Smooth muscle cell of the brain vasculature (primary cell): ENCODE measurements around the gene PIP5K1B.
"Not testable (repeated sequence)": the region's sequence is repeated elsewhere in the genome, so short reads cannot be mapped to it uniquely, and the experiment has no call there.

Experiments
- DNase-seq: peaks from one replicate; pipeline ENCODE4 v3.0.0-alpha.2; 2012; ENCODE audit warnings: low read depth, low spot score

The PIP5K1B gene, protein sequence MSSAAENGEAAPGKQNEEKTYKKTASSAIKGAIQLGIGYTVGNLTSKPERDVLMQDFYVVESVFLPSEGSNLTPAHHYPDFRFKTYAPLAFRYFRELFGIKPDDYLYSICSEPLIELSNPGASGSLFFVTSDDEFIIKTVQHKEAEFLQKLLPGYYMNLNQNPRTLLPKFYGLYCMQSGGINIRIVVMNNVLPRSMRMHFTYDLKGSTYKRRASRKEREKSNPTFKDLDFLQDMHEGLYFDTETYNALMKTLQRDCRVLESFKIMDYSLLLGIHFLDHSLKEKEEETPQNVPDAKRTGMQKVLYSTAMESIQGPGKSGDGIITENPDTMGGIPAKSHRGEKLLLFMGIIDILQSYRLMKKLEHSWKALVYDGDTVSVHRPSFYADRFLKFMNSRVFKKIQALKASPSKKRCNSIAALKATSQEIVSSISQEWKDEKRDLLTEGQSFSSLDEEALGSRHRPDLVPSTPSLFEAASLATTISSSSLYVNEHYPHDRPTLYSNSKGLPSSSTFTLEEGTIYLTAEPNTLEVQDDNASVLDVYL

DNA sequence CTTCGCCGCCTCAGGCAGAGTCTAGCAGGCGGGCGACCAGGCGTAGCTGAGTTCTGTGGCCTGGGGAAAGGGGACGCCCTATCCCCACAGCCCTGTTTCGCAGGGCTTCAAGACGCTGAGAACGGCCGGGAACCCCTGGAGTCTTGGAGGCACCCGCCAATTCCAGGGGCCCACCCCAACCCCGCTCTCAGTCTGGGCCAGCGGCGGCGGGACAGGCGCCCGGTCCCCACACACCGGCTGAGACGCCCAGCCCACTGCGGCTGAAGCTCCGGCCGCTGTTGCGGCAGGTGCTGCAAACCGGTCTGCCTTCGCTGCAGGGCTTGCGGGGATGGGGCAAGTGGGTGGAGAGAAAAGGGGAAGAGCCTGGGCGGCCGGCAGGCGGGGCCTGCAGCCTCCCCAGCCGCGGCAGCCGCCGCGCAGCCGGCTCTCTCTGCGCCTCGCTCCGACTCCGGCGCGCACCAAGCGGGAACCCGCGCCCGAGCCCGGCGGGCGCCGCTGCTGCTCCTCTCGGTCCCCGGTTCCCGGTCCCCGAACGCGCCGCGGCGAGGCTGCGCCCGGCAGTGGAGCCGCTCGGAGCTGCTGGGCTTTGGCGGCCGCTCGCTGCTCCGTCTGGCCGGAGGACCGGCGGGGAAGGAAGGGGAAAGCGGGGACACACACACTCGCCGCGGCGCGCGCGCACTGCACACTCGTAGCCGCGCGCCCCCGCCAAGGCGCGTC lies at the start of gene PIP5K1B:
TSS of gene PIP5K1B (plus strand) at position 427 of the 717 bp plus-strand sequence. CDS start 117,375 bp downstream, outside the sequence.
- no peak for DNase-seq

DNA sequence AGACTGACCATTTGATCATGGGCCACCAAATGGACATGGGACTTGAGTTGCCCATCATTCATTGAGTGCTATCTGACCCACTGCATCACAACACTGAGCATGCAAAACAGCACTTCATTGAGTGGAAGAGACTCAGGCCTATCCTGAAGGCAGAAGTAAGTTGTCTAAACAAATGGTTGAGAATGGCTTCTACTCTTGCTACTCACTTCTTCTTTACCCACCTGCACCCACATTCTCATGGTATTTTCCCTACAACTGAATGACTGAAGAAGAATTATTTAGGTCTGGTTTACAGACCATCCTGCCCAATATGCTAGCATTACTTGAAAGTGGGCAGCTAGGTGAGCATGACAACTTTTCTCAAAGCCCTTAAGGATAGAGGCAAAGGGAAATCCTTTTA lies 41.0 kb upstream of the PIP5K1B start:
- DNase-seq, result no peak

DNA sequence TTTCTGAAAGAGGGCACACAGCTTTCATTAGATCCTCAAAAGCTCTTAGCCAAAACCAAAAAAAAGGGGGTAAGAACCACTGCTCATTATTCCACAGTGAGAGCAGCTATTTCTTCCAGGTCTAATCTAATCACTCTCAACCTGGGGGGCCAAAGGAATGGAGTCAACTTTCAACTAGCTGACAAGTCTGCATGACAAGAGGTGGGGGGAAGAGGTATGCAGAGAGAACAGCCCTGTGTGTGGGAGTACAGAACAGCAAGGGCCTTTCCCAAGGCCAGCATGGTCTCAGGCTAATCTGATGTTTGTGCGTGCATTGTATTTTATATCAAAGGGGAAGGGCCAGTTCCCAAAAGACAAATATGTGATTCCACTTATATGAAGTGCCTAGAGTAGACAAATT lies 36.9 kb upstream of the PIP5K1B start:
- DNase-seq, result no peak

DNA sequence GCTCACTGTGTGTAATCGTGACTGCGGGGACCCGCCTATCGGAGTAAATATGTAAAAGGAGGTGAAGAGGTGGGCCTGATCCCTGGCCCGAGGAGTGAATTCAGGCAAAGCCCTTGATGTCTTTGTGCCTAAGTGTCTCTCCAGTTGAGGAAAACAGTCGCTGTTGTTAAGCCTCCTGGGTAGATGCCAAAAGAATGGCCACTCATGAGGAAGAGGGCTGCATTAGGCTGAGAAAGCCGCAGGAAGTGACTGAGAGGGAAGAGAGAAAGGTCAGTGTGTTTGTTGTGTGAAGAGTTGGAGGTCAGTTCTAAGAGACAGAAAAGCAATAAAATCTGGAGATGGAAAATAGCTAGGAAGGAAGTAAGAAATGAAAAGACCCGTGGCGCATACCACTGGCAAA lies 35.8 kb upstream of the PIP5K1B start:
- no peak for DNase-seq

DNA sequence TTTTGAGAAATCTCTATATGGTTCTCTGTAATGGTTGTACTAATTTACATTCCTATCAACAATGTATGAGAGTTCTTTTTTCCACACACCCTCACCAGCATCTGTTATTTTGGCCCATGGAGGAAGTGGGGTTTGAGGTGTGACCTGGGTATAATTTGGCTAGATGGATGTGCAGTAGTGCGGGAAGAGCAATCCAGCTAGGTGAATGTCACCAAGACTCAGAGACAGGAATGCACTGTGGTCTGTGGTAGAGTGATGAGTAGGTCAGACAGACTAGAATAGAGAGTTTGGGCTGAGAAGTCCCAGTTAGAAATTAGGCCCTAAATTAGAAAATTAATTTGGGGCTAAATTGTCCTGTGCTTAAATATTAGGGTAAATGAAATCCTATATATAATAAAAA lies 32.8 kb upstream of the PIP5K1B start:
- no peak for DNase-seq

DNA sequence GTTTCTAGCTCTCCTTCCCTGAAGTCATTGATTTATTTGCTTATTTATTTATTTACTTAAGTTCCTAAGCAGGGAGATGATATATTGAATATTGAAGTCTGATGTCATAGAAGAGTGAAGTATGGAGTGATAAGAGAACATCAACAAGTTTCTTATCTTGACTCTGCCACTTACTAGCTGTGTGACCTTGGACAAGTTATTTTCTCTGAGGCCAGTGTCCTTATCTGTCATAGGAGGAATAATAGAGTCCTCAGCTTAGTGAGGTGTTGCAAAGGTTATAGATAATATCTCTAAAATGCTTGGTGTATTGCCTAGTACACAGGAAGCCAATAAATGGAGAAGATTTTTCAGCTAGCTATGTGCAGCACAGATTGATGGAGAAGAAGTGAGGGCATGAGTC lies 32.4 kb upstream of the PIP5K1B start:
- DNase-seq, result no peak

DNA sequence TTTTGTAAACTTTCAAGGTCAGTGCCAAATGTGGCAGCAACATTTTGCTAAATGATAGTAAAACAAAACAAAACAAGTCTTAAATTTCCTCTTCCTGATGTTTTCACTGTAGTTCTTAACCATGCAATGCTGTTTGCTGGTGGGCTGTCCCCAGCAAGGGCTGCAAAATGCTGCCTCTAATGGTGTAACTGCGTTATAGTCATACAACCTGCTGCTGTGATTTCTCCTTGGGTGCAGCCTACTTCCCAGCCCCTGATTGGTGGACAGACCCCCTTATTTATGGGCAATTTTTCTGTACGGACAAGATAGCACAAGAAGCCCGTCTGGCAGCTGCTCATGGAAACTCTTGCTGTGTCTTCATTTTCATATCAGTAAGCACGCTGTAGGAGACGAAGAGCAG lies 26.6 kb upstream of the PIP5K1B start:
- DNase-seq, result no peak

DNA sequence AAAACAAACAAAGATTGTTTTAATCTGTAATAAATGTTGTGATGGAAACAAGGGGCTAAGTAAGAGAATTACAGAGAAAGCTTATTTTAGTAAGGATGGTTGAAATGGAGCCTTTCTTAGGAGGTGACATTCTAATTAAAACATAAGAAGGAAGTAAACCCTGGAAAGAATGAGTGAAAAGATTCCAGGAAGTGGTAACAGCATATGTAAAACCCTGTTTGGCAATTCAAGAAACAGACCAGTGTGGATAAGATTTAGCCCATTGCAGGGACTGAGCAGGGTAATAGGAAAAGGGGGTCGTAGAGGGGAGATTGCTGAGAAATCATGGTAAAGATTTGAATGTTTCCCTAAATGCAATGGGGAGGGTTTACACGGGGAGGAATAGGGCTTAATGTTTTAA lies 21.6 kb upstream of the PIP5K1B start:
- no peak for DNase-seq

DNA sequence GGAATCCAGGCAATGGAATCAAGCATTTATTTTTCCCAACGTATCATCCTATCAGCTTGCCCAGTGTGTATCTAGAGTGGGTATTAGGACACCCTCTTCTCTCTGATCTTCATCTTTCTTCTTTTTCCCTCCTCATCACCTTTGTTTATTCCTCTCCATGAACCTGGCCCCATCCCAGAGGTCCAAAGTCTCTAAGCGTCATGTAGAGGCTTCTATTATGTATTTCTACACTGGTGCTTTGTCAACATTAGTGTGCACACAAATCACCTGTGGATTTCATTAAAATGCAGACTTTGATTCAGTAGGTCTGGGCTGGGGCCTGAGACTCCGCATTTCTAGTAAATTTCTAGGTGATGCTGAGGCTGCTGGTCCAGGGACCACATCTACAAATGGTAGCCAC lies 19.8 kb upstream of the PIP5K1B start:
- DNase-seq, result no peak

DNA sequence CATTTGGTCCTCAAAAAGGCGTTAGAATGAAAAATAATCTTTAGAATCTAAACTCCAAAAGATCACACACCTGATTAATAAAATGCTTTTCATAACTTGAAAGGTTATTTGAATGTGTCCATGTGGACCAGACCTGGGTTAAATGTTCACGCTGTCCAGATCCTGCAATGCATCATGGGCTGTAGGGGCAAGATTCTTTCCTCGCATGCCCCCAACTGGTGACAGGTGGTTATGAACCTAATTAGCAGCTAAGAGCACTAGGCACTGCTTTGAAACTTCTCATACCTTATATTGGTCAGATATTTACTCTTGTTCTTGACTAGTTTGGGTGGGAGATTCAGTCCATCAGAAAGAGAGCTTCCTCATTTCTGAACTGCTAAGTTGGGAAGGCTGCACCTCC lies 19.3 kb upstream of the PIP5K1B start:
- no peak for DNase-seq

DNA sequence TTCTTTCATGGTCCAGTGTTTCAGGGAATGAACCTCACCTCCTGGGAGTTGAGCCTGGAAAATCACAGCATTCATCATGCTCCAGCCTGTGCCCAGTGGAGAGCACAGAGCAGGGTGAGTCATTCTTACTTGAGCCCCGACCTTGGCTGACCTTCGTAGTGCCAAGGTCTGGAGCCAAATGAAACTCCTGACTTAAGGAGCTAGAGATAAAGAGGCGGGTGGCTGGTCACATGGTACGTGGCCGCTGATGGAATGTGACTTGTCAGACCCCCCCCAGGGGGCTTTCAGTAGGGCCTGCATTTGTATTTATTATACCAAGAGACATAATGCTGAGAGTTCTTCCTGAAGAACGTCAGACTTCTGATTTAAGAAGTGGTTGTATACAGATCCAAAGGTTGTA lies 15.0 kb upstream of the PIP5K1B start:
- no peak for DNase-seq

DNA sequence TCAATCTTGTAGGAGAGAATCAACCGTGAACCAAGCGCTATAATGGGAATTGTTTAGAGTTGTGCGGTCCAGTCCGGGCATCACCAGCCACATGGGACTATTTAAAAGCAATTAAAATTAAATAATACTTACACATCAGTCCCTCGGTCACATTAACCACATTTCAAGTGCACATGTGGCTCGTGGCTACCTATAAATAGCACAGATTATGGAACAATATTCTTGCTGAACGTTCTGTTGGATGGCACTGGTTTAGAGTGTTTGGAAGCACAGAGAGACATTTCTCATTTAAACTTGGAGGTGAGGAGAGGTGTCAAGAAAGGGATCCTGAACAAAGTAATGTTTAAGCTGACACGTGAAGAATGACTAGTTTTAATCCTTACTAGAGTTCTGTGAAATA lies 12.5 kb upstream of the PIP5K1B start:
- no peak for DNase-seq

DNA sequence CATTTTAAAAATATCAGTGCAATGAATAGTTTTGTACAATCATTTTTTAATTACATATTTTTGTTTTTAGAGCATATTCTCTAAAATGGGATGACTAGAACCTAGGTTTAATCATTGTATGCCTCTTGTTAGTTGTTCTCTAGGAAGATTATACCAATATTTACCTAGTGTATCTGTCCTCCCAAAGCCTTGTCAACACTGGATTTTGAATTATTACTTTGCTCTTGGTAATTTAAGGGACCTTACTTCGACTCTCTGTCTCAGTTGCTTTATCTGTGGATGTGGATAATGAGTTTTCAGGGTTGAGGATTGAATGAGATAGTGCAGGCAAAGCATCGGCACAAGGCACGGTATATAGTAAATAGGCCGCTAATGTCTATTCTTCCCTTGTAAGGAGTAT lies 10.9 kb upstream of the PIP5K1B start:
- DNase-seq, result no peak

DNA sequence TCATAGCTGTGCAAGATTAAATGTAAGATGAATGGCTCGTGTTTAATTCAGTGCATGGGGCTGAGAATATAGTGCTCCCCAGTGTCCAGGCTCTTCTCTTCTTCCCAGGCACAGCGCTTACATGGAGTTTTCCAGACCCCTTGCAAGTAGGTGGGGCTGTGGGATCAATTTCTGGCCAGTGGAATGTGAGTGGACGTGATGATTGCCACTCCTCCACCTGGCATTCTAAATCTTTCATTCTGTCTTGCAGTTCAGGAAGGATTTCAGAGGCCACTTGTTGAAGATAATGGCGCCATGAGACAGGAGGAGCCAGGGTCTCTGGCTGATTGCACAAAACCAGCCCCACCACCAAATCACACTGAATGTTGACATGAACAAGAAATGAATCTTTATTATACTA lies 7.2 kb upstream of the PIP5K1B start:
- DNase-seq, result no peak

DNA sequence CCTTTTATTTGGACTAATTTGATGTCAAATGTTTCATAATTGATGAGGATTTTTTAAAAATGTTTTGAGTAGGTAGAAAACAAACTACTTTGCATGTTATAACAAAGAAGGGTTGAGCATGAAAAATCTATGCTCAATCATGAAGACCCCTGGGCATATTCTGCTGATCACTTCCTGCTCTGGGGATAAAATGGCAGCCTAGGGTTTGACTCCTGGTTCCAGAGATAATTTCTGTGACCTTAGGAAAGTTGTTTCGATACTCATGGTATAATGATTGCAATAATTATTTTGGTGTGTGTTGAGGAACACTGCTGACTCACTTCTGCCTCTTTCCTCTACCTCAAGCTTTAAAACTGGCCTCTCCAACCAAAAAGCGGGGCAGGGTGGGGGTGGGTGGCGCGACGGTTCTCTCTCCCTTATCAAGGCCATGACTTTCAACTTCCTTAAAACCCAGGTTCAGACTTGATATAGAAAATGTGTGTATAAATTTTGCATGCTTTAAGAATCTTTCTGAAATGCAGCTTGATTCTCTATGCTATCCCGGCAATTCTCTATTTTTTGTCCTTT lies 6.0 kb upstream of the PIP5K1B start:
- DNase-seq, result no peak

DNA sequence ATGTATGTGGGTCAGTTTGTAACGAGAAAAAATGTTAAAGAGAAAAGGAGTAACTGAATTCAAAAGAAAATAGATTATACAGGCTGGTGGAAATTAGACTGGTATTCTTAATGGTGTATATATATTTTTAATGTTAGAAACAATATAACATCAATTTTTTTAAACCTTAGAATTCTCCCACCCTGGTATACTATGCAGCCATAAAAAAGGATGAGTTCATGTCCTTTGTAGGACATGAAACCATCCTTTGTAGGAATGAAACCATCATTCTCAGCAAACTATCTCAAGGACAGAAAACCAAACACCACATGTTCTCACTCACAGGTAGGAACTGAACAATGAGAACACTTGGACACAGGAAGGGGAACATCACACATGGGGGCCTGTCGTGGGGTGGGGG lies 5.4 kb upstream of the PIP5K1B start:
- not testable (repeated sequence) for DNase-seq

DNA sequence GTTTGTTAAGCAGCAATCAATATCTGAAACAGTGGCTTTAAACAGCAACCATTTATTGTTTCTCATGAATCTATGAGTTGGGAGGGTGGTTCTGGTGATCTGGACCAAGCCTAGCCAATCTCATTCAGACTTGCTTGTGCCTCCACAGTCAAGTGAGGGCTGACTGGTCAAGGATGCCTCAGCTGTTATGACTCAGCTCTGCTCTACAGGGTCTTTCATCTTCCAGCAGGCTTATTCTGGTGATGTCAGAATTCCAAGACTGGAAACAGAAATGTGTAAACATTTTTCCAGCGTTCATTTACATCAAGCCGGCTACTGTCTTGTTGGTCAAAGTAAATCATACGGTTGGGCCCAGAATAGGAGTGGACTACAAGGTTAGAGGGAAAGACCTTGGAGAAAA lies 2.5 kb upstream of the PIP5K1B start:
- DNase-seq, result no peak

DNA sequence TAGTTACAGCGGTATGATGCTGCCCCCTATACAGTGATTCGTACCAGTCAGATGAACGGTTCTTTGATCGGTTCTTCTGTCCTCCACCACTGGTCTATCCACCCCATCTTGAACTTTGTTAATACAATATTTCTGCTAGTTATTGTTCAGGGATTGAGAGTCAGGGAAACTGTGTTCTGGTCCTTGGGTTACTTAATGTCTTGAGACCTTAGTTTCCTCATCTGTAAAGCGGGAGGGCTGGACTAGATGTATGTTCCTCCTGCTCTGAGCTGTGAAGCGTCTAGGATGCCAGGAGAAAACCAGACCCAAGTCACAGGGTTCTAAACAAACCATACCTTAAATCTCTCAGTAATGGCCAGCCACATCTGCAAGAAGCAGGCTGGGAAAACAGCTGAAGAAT lies 1.4 kb upstream of the PIP5K1B start:
- DNase-seq, result no peak

DNA sequence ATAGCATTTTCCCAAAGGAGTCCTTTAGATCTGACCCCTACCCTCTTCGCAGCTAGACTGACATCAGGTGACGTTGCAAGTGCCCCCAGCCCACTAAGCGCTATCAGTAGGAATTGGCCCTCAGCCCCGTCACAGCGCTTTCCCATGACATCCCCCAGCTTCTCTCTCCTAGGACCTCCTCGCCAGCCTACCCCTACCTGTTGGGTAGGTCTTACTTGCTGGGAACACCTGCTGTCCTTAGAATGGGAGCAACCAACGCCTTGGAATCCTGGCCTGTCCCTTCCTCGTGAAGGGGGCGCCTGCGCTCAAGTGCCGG lies 584 bp upstream of the PIP5K1B start:
- DNase-seq, result no peak

DNA sequence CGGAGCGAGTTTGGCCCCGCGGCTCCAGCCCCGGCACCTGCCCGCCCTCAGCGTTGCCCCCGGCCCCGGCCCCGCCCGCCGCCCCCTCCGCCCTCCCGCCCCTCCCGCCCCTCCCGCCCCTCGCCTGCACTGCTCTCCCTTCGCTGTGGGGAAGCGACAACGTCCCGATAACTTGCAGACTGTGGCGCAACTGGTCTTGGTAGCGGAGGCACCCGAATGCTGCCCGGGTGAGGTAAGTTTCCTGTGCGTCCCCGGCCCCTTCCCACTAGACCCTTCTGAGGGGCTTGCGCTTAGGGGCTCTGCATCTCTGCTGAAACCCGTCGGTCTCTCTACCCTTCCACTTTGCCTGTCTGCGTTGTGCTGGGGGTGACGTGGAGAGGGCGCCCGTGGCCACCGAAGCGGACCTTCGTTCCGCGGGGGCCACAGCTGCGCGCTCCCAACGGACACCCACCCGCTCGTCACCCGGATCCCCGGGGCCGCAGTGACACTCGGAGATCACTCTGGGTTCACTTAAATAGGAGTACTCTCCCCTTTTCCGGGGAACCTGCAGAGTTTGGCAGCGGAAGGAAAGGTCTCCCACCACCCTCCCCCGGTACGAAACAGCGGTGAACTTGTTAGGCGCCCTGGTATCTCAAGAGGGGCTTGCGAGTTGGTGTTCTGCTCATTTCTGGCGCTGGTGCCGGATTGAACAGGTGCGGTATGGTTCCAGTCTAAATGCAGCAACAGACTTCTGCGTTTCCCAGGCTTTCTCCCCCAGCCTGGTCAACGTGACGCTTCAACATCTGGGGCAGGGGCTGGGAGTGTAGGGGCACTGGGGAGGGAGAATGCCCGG lies 707 bp downstream of the PIP5K1B start:
- DNase-seq, result no peak

DNA sequence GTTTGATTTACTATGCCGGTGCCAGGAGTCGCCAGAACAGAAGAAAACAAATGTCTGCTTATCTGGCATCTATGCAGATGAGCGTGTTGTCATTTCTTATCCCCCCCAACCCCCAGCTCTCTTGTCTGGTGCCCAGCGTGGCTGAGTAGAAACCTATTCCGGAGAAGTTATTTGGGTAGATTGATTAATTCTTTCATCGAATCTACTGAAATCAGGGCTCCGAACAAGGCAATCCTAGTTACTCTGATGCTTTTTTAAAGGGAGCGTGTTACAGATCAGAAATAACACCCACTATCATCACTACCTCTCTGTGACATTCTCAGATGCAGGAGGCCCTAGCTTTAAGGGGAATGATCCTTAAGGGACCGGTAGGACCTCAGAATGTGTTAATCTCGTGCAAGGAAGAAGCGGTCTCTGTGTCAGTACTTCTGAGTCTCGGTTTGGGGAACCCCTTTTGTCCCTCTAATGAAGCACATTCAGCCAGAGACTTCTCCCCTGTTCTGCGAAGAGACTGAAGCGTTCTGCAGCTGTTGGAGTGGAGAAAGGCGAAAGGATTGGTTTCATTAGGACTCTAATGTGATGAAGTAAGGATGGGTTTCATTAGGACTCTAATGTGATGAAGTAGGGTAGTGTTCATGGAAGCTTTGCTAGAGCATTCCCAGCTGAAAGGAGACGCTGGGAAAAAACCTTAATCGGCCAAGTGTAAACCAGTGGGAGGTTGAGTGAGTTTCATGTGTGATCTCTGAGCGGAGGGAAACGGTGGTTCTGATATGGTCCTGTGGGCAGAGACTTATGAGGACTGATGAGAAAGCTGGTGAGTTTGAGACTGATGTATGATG lies 1.5 kb downstream of the PIP5K1B start:
- DNase-seq, result no peak
